ENCODE results near the gene DYNC1LI2. TPM values are rescaled to one million over a fixed set of nuclear protein-coding genes. Genes with fewer than 3 reads are reported as not detected.

Gene DYNC1LI2
- 159 and 191 TPM in 2 replicates for total RNA-seq

GRCh38 chr16:66751303-66751991, at the start of gene DYNC1LI2:
TSS of gene DYNC1LI2 (minus strand) at chr16:66751609. CDS start at chr16:66751591, 18 bp downstream.

GRCh38 chr16:66696669-66697630, 54.5 kb downstream of the DYNC1LI2 start, which contains the start of gene CMTM4:
TSS of gene CMTM4 (minus strand) at chr16:66696743. CDS start at chr16:66696525, 218 bp downstream.

Other genes starting within 250 kb of the DYNC1LI2 start
- gene TK2, start 201.5 kb downstream of the DYNC1LI2 start, total RNA-seq: 22.0 and 28.5 TPM in 2 replicates
- gene CKLF, start 199.0 kb downstream of the DYNC1LI2 start, total RNA-seq: 70.6 and 74.2 TPM in 2 replicates
- 2.4 and 3.3 TPM in 2 replicates for gene CMTM1, start 185.2 kb downstream of the DYNC1LI2 start, total RNA-seq
- not detected in 2 replicates for gene CMTM2, start 172.1 kb downstream of the DYNC1LI2 start, total RNA-seq
- 23.1 and 35.4 TPM in 2 replicates for gene CMTM3, start 146.9 kb downstream of the DYNC1LI2 start, total RNA-seq
- 12.5 and 16.2 TPM in 2 replicates for gene CMTM4, start 54.9 kb downstream of the DYNC1LI2 start, total RNA-seq
- 0.22 TPM in 1 of 2 replicates, not detected in the other for gene TERB1, start 50.0 kb upstream of the DYNC1LI2 start, total RNA-seq
- 111 and 141 TPM in 2 replicates for gene NAE1, start 79.4 kb upstream of the DYNC1LI2 start, total RNA-seq
- gene CA7, start 92.8 kb upstream of the DYNC1LI2 start, total RNA-seq: not detected in 2 replicates
- gene PDP2, start 128.9 kb upstream of the DYNC1LI2 start, total RNA-seq: 10.0 and 15.7 TPM in 2 replicates
- not detected in 2 replicates for gene CDH16, start 167.3 kb upstream of the DYNC1LI2 start, total RNA-seq
- gene RRAD, start 173.9 kb upstream of the DYNC1LI2 start, total RNA-seq: 0.14 and 0.27 TPM in 2 replicates
- 87.5 and 99.7 TPM in 2 replicates for gene CIAO2B, start 182.8 kb upstream of the DYNC1LI2 start, total RNA-seq
- gene CES2, start 183.9 kb upstream of the DYNC1LI2 start, total RNA-seq: 24.3 and 26.5 TPM in 2 replicates
- gene CES3, start 209.7 kb upstream of the DYNC1LI2 start, total RNA-seq: not detected in 2 replicates
- gene CES4A, start 237.0 kb upstream of the DYNC1LI2 start, total RNA-seq: 0.93 and 1.6 TPM in 2 replicates

Data from thoracic aorta endothelial cell (primary cell).